ENCODE data around the gene PPP2CA.

Gene PPP2CA

DNA sequence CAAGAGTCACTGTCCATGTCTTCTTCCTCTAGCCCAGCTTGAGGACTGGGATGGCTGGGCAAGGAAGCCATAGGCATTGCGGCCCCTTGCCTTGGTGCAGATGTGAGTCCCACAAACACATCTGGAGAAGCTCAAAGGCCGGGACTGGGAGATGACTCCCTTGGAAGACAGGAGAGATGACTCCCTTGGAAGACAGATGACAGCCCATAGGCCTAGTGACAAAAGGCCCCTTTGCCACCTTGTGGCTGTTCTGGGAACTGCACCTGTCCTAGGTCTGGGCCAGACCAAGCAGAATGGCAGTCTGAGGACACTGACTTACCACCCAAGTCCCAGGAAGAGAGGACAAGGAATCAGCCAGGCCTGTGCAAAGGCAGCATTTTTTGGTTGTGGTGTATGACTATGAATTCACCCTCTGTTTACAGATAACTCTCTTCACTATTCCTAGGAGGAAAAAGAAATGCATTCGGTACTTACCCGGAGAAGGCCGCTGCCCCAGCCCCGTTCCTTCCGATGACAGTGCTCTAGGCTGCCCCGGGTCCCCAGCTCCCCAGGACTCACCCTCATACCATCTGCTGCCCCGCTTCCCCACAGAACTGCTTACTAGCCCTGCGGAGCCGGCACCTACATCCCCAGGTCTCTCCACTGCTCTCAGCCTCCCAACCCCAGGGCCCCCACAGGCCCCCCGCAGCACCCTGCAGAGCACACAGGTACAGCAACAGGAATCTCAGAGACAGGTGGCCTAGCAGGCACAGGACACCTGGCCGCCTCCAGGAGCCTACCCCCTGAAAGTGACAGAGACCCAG is 79.9 kb downstream of the PPP2CA start:
- Histone ChIP-seq H3K79me2 (peaks cover 69% of the 10 kb centered on the region), H3K9ac (no peak overlapping the region), H3K4me1 (peaks cover 9% of the 10 kb centered on the region), H3K27me3 (ENCODE audit: control insufficient read depth, insufficient read depth, low read length) (no peaks in the 10 kb centered on the region), H3K27ac (no peak overlapping the region), H2AFZ (no peak overlapping the region), H3K4me3 (ENCODE audit: low read depth, low read length) (no peak overlapping the region), H3K9me3 (ENCODE audit: control insufficient read depth, low read length) (no peaks in the 10 kb centered on the region), H3K36me3 (ENCODE audit: control insufficient read depth, insufficient read depth, low read length) (no peaks in the 10 kb centered on the region), H3K4me2 (ENCODE audit: low read length) (no peak overlapping the region)
- TF ChIP-seq, protein P1, sequence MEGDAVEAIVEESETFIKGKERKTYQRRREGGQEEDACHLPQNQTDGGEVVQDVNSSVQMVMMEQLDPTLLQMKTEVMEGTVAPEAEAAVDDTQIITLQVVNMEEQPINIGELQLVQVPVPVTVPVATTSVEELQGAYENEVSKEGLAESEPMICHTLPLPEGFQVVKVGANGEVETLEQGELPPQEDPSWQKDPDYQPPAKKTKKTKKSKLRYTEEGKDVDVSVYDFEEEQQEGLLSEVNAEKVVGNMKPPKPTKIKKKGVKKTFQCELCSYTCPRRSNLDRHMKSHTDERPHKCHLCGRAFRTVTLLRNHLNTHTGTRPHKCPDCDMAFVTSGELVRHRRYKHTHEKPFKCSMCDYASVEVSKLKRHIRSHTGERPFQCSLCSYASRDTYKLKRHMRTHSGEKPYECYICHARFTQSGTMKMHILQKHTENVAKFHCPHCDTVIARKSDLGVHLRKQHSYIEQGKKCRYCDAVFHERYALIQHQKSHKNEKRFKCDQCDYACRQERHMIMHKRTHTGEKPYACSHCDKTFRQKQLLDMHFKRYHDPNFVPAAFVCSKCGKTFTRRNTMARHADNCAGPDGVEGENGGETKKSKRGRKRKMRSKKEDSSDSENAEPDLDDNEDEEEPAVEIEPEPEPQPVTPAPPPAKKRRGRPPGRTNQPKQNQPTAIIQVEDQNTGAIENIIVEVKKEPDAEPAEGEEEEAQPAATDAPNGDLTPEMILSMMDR (IDR thresholded peaks at IDR 0.05), result peak; percentile 97

- TF ChIP-seq, protein P1 (IDR thresholded peaks at IDR 0.05), result no peak
- H3K27me3 ChIP-seq (ENCODE audit: control insufficient read depth, insufficient read depth, low read length), result no peaks in the 10 kb centered on the region
- H3K36me3 ChIP-seq (ENCODE audit: control insufficient read depth, insufficient read depth, low read length), result no peaks in the 10 kb centered on the region
- no peak overlapping the region for H3K4me3 ChIP-seq (ENCODE audit: low read depth, low read length)
- H3K9ac ChIP-seq, result no peak overlapping the region
- peaks cover 9% of the 10 kb centered on the region for H3K4me1 ChIP-seq
- H3K4me2 ChIP-seq (ENCODE audit: low read length), result no peak overlapping the region
- no peak overlapping the region for H3K27ac ChIP-seq
- H3K9me3 ChIP-seq (ENCODE audit: control insufficient read depth, low read length), result no peaks in the 10 kb centered on the region
- peaks cover 66% of the 10 kb centered on the region for H3K79me2 ChIP-seq
- H2AFZ ChIP-seq, result no peak overlapping the region
These were observed 80.7 kb downstream of the PPP2CA start for GRCh38 chr5:134145041-134145757.
